Stimulated activated CD8-positive, alpha-beta memory T cell treated with anti-CD3 and anti-CD28 coated beads, Interleukin-7, amount 100 ng/mL, for 1 hour (primary cell): Measurements from ENCODE around the gene VAC14.

Experiments
- DNase-seq, 2 donors: peaks; one replicate each; pipeline ENCODE4 v3.0.0-alpha.2; 2020; ENCODE audit warnings: low read depth in 2 of 2

VAC14 gene

GRCh38 chr16:70708366-70709246 is 92.4 kb downstream of the VAC14 start:
- DNase-seq, result no peak

- no peak for DNase-seq
Observed at GRCh38 chr16:70706948-70707465, 94.0 kb downstream of the VAC14 start.

- no peak for DNase-seq
Observed at GRCh38 chr16:70705056-70705455, 95.9 kb downstream of the VAC14 start.

- no peak for DNase-seq
Observed at GRCh38 chr16:70704586-70704985, 96.4 kb downstream of the VAC14 start.

GRCh38 chr16:70703835-70704381 is 97.0 kb downstream of the VAC14 start:
- no peak for DNase-seq

GRCh38 chr16:70703041-70703834 is 97.7 kb downstream of the VAC14 start:
- DNase-seq, result no peak

GRCh38 chr16:70702624-70703023 is 98.3 kb downstream of the VAC14 start:
- no peak for DNase-seq

GRCh38 chr16:70701998-70702397 is 99.0 kb downstream of the VAC14 start:
- no peak for DNase-seq

- DNase-seq, result no peak
Observed at GRCh38 chr16:70701596-70701995, 99.4 kb downstream of the VAC14 start.

GRCh38 chr16:70701036-70701435 is 99.9 kb downstream of the VAC14 start:
- no peak for DNase-seq

- DNase-seq, result no peak
Observed at GRCh38 chr16:70700101-70701020, 100.6 kb downstream of the VAC14 start.

GRCh38 chr16:70699696-70700095 is 101.3 kb downstream of the VAC14 start:
- no peak for DNase-seq

GRCh38 chr16:70698901-70699300 is 102.1 kb downstream of the VAC14 start:
- no peak for DNase-seq

- DNase-seq, result no peak
Observed at GRCh38 chr16:70697594-70698170, 103.3 kb downstream of the VAC14 start.

GRCh38 chr16:70696952-70697593 is 103.9 kb downstream of the VAC14 start:
- no peak for DNase-seq

GRCh38 chr16:70696355-70696754 is 104.6 kb downstream of the VAC14 start:
- DNase-seq, result no peak

GRCh38 chr16:70695331-70696070 is 105.5 kb downstream of the VAC14 start:
- DNase-seq, result no peak

- DNase-seq, result no peak
Observed at GRCh38 chr16:70694868-70695218, 106.1 kb downstream of the VAC14 start.

GRCh38 chr16:70694088-70694867 is 106.7 kb downstream of the VAC14 start:
- DNase-seq, result no peak
